SK-N-SH treated with all-trans-retinoic acid at 6 μM for 48 hours (cell line): Measurements from ENCODE around the gene PKP4.

ENCODE experiments used
- ATAC-seq: fragments of 200-7000 bp; cut with Tn5 transposase; 3 replicates; pipeline ENCODE4 v1.9.1; 2020; ENCODE audit warnings: mild to moderate bottlenecking, moderate library complexity
- ARNTL ChIP-seq: fragments of 450-650 bp; formaldehyde crosslinking; IDR thresholded peaks from 2 replicates; pipeline ENCODE4 v1.5.0; 2020; ENCODE audit warnings: low read depth, mild to moderate bottlenecking, moderate library complexity, borderline replicate concordance
- BACH2 ChIP-seq: fragments of 250-450 bp; sonication (Bioruptor Pico); IDR thresholded peaks from 2 replicates; pipeline ENCODE4 v1.9.0; 2021; ENCODE audit warnings: mild to moderate bottlenecking, borderline replicate concordance
- CREB5 ChIP-seq: fragments of 250-450 bp; sonication (Bioruptor Pico); IDR thresholded peaks from 2 replicates; pipeline ENCODE4 v1.5.1; 2020; ENCODE audit warnings: low read depth, mild to moderate bottlenecking, moderate library complexity
- CSDC2 ChIP-seq: fragments of 250-450 bp; sonication (Bioruptor Pico); IDR thresholded peaks from 2 replicates; pipeline ENCODE4 v1.5.0; 2020; ENCODE audit warnings: mild to moderate bottlenecking, moderate library complexity
- CSRNP3 ChIP-seq: fragments of 250-450 bp; sonication (Bioruptor Pico); IDR thresholded peaks from 2 replicates; pipeline ENCODE4 v1.5.1; 2021; ENCODE audit warnings: mild to moderate bottlenecking, moderate library complexity
- ESRRG ChIP-seq: fragments of 250-450 bp; sonication (Bioruptor Pico); IDR thresholded peaks from 2 replicates; pipeline ENCODE4 v1.6.1; 2021; ENCODE audit warnings: mild to moderate bottlenecking
- GLIS3 ChIP-seq: fragments of 250-450 bp; sonication (Bioruptor Pico); IDR thresholded peaks from 2 replicates; pipeline ENCODE4 v1.5.0; 2020; ENCODE audit warnings: mild to moderate bottlenecking, moderate library complexity
- ISL1 ChIP-seq: fragments of 250-450 bp; sonication (Bioruptor Pico); IDR thresholded peaks from 2 replicates; pipeline ENCODE4 v2.1.2; 2022; ENCODE audit warnings: mild to moderate bottlenecking, moderate library complexity
- OSR1 ChIP-seq: fragments of 250-450 bp; sonication (Bioruptor Pico); IDR thresholded peaks from 2 replicates; pipeline ENCODE4 v1.8.0; 2022; ENCODE audit warnings: moderate library complexity, mild to moderate bottlenecking, inconsistent platforms
- POU6F1 ChIP-seq: fragments of 250-450 bp; sonication (Bioruptor Pico); IDR thresholded peaks from 2 replicates; pipeline ENCODE4 v1.8.0; 2021; ENCODE audit warnings: low read depth, mild to moderate bottlenecking, moderate library complexity, borderline replicate concordance
- PPARA ChIP-seq: fragments of 250-450 bp; sonication (Bioruptor Pico); IDR thresholded peaks from 2 replicates; pipeline ENCODE4 v1.5.0; 2020; ENCODE audit warnings: mild to moderate bottlenecking, borderline replicate concordance
- RARB ChIP-seq: fragments of 250-450 bp; sonication (Bioruptor Pico); IDR thresholded peaks from 2 replicates; pipeline ENCODE4 v1.8.0; 2021; ENCODE audit warnings: mild to moderate bottlenecking, moderate library complexity
- TCF4 ChIP-seq: fragments of 250-450 bp; sonication (Bioruptor Pico); IDR thresholded peaks from 2 replicates; pipeline ENCODE4 v1.8.0; 2021; ENCODE audit warnings: mild to moderate bottlenecking, moderate library complexity, borderline replicate concordance
- TOX ChIP-seq: fragments of 250-450 bp; sonication (Bioruptor Pico); IDR thresholded peaks from 2 replicates; pipeline ENCODE4 v1.8.0; 2021; ENCODE audit warnings: mild to moderate bottlenecking, moderate library complexity, borderline replicate concordance
- TSHZ2 ChIP-seq: fragments of 250-450 bp; sonication (Bioruptor Pico); IDR thresholded peaks from 2 replicates; pipeline ENCODE4 v1.5.0; 2020; ENCODE audit warnings: mild to moderate bottlenecking, moderate library complexity
- ZC3H10 ChIP-seq: fragments of 250-450 bp; sonication (Bioruptor Pico); IDR thresholded peaks from 2 replicates; pipeline ENCODE4 v1.5.1; 2021; ENCODE audit warnings: mild to moderate bottlenecking, moderate library complexity
- ZNF565 ChIP-seq: fragments of 450-650 bp; formaldehyde crosslinking; conservative IDR thresholded peaks from 2 replicates; pipeline ENCODE4 v1.5.0; 2020; ENCODE audit warnings: low read depth, mild to moderate bottlenecking, moderate library complexity
- ZNF70 ChIP-seq: fragments of 450-650 bp; formaldehyde crosslinking; IDR thresholded peaks from 2 replicates; pipeline ENCODE4 v1.5.0; 2020; ENCODE audit warnings: mild to moderate bottlenecking, moderate library complexity
- ZNF8 ChIP-seq: fragments of 450-650 bp; formaldehyde crosslinking; IDR thresholded peaks from 2 replicates; pipeline ENCODE4 v1.5.0; 2020; ENCODE audit warnings: mild to moderate bottlenecking, moderate library complexity

Gene PKP4

GRCh38 chr2:158511706-158512105, 55.0 kb downstream of the PKP4 start:
- TF ChIP-seq CREB5 (CRISPR knock-in tag) = no peak
- TF ChIP-seq BACH2 (CRISPR knock-in tag) = no peak
- no peak for TF ChIP-seq GLIS3 (CRISPR knock-in tag)
- no peak for TF ChIP-seq TOX (CRISPR knock-in tag)
- TF ChIP-seq ZNF70 (CRISPR knock-in tag) = no peak
- no peak for TF ChIP-seq TCF4 (CRISPR knock-in tag)
- no peak for TF ChIP-seq ZC3H10 (CRISPR knock-in tag)
- TF ChIP-seq ZNF565 = no peak
- TF ChIP-seq ARNTL (CRISPR knock-in tag) = no peak
- ATAC-seq = no peak

- no peak for TF ChIP-seq ZNF565
- no peak for TF ChIP-seq ZC3H10 (CRISPR knock-in tag)
- no peak for TF ChIP-seq CSDC2 (CRISPR knock-in tag)
- TF ChIP-seq TSHZ2 = no peak
- TF ChIP-seq ARNTL (CRISPR knock-in tag) = no peak
- no peak for TF ChIP-seq CREB5 (CRISPR knock-in tag)
- TF ChIP-seq CSRNP3 (CRISPR knock-in tag) = no peak
- no peak for TF ChIP-seq ESRRG
- TF ChIP-seq ZNF8 (CRISPR knock-in tag) = no peak
- no peak for TF ChIP-seq PPARA
- no peak for TF ChIP-seq OSR1 (CRISPR knock-in tag)
- TF ChIP-seq TOX (CRISPR knock-in tag) = no peak
- no peak for TF ChIP-seq RARB (CRISPR knock-in tag)
- TF ChIP-seq POU6F1 = no peak
- no peak for TF ChIP-seq ISL1 (CRISPR knock-in tag)
- no peak for ATAC-seq
Observed at GRCh38 chr2:158512323-158512722, 55.6 kb downstream of the PKP4 start.

- no peak for ATAC-seq
- TF ChIP-seq ISL1 (CRISPR knock-in tag) (no peak), CSDC2 (CRISPR knock-in tag) (no peak), ZC3H10 (CRISPR knock-in tag) (no peak)
Observed at GRCh38 chr2:158513841-158514240, 57.1 kb downstream of the PKP4 start.

- ATAC-seq = no peak
- TF ChIP-seq OSR1 (CRISPR knock-in tag) = no peak
- TF ChIP-seq ZNF565 = no peak
Observed at GRCh38 chr2:158518084-158518483, 61.3 kb downstream of the PKP4 start.

GRCh38 chr2:158519481-158519880, 62.7 kb downstream of the PKP4 start:
- peak; percentile 59; the same call in 1 of the 2 replicates for TF ChIP-seq ZNF70 (CRISPR knock-in tag)
- TF ChIP-seq TOX (CRISPR knock-in tag) = no peak
- no peak for ATAC-seq
